GM19438 (cell line): ENCODE data around the gene MYLK2.

Experiments used
- ATAC-seq: cut with Tn5 transposase; IDR thresholded peaks from one replicate; pipeline ENCODE4 v1.9.1; 2021; ENCODE audit warnings: low read depth; ENCODE audit not compliant: unreplicated experiment

MYLK2 gene

DNA sequence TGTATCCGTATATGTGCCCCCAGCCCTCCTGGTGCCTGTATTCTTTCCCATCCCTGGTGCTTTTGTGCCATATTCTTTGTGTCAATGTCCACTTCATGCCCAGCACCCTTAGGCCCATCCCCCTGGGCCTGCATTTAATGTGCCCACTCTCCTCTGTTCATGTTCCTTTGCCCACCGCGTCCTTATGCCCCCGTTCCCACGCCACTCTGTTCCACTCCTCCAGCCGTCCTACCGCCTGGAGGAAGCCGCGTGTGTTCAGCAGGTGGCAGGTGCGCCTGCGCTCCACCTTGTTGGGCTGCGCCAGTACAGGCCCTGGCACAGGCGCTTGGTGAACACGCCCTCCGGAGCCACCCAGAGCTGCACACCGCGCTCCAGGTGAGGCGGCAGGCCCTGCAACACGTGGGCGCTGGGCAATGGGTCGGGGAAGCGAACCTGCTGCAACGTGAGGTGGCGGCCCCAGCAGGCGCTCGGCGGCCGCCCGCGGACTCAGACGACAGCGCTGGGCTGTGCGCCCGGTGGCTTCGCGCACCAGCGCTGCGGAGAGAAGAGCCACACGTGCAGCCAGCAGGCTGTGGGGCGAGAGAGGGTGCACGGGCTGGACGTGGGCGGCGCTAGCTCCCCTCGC lies 30.3 kb downstream of the MYLK2 start:
- no peak for ATAC-seq

DNA sequence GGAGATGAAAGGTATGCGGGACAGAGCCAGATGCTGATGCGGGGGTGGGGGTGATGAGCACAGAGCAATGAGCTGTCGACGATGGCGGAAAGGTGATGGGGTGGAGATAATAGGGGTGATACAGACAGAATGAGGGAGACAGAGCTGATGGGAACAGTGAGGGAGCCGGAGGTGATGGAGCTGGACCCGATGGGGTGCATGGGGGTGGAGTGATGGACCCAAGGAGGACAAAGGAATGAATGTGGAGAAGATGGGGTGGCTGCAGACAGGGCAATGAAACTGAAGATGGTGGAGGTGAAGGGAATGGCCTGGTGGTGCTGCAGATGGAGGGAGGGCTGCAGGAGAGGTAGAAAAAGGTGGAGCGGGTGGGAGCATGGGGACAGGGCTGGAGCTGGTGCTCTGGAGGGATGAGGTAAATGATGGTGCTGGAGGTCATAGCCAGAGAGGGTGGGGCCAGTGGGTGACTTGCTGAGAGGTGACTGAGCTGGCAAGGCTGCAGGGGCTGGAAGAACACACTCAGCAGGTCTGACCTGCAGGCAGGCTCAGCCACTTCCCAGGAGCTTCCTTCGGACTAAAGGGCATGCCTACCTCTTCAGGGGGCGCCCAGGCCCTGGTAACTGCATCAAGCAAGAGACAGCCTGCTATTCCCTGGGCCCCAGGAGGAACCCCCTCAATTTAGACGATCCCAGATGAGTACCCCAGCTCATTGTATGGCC lies 32.2 kb downstream of the MYLK2 start:
- ATAC-seq = no peak

DNA sequence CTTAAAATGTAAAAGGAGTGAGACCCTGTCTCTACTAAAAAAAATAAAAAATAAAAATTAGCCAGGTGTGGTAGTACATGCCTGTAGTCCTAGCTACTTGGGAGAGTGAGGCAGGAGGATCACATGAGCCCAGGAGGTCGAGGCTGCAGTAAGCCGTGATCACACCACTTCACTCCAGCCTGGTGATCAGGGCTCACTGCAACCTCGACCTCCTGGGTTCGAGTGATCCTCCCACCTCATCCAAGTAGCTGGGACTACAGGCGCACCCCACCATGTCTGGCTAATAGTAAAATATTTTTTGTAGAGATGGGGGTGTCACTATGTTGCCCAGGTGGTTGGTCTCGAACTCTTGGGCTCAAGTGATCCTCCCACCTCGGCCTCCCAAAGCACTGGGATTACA lies 34.3 kb downstream of the MYLK2 start:
- ATAC-seq = no peak

DNA sequence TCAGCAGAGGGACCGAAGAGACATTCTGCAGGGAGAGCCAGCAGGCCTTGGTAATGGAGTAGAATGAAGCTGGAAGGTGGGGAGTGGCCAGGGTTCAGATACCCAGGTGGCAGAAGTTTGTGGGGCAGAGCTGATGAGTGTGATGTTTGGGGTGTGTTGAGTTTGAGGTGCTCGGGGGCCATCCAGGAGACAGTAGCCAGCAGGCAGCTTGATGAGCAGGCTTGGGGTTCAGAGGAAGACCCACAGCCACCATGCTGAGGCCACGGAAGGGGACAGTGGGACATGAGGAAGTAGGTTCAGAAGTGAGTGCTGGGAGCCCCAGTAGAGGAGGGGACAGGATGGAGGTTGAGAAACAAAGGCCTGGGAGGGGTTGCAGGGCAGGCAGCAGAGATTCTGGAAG lies 37.4 kb downstream of the MYLK2 start:
- ATAC-seq = no peak

- peak; percentile 59 for ATAC-seq
Observed at GRCh38 chr20:31857861-31858759, 39.0 kb downstream of the MYLK2 start.

DNA sequence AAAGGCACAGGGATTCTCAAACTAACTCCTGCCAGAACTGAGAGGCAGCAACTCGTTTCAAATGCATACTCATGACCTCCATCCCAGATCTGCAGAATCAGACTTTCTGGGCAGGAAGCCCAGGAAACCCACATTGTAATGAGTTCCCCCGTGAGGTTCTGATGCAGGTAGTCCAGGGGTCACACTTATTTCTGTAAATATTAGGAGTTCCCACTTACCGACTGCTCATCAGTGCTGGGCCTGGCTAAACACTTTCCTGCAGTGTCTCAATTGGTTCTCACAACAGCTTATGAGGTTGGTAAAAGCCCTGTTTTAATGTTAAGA lies 39.6 kb downstream of the MYLK2 start:
- ATAC-seq = no peak

DNA sequence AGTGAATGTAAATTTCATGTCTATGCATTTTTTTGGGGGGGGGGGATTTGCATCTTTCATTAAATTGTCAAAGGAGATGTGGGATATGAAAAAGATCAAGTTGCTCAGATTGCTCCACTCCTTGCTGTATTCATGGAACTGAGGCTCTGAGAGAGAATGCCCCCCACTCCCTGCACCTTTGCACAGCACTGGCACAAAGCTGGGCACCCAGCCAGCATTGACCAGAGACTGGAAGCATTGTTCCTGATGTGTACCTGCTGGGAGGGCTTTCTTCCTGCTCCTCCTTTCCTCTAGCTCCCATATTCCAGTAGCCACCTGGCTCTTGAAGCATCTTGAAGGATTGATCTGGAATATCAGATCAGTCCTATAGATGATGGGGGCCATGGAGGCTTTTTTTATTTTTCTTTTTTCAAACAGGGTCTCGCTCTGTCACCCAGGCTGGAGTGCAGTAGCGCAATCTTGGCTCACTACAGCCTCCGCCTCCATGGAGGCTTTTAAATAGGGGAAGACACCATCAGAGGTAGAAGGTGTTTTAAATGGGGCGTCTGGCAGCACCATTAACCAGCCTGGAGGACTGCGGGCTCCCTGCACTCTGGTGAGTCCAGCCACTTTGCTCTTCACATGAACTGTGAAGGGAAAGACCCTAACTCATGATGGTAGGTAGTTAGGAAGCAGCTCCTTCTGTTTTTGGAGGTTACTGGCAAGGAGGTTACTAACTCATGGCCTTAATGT lies 40.3 kb downstream of the MYLK2 start:
- no peak for ATAC-seq

- ATAC-seq = no peak
Observed at GRCh38 chr20:31859998-31860380, 40.8 kb downstream of the MYLK2 start.

- no peak for ATAC-seq
Observed at GRCh38 chr20:31860390-31861134, 41.4 kb downstream of the MYLK2 start.

- ATAC-seq = no peak
Observed at GRCh38 chr20:31861135-31861384, 41.9 kb downstream of the MYLK2 start.

DNA sequence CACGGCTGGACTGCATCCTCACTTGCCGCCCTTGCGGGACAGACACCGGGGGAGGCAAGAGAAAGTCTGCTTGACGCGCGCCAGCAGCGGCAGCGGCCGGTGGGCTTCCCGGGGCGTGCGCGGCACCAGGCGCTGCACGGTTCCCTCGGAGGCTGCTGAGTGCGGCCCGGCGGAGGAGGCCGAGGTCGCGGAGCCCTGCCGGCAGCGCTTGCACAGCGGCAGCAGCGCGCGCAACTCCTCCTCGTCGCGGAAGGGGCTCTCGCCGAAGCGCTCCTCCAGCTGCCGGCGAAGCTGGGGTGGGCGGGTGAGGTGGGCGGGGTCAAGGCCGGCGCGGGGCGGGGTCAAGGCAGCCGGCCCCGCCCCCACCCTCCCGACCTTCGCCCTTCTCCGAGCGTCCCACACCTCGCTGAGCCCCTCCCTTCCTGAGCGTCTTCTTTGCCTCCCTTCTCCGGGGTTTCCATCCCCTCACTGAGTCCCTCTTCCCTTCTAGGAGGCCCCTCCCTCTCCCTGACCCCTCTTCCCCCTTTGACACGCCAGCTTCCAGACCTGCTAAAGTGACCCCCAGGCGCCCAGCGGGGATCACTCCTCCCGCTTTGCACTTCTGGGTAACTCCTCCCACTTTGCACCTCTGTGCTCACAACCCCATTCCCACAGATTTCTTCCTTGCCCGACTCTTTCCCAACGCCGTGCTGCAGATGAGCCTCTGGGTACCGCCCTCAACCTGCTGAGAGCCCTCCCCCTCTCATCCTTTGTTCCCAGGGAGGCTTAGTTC lies 42.4 kb downstream of the MYLK2 start:
- ATAC-seq = no peak

GRCh38 chr20:31862157-31862470 lies 43.0 kb downstream of the MYLK2 start:
- ATAC-seq = no peak

GRCh38 chr20:31862506-31862905 lies 43.4 kb downstream of the MYLK2 start:
- ATAC-seq = no peak

DNA sequence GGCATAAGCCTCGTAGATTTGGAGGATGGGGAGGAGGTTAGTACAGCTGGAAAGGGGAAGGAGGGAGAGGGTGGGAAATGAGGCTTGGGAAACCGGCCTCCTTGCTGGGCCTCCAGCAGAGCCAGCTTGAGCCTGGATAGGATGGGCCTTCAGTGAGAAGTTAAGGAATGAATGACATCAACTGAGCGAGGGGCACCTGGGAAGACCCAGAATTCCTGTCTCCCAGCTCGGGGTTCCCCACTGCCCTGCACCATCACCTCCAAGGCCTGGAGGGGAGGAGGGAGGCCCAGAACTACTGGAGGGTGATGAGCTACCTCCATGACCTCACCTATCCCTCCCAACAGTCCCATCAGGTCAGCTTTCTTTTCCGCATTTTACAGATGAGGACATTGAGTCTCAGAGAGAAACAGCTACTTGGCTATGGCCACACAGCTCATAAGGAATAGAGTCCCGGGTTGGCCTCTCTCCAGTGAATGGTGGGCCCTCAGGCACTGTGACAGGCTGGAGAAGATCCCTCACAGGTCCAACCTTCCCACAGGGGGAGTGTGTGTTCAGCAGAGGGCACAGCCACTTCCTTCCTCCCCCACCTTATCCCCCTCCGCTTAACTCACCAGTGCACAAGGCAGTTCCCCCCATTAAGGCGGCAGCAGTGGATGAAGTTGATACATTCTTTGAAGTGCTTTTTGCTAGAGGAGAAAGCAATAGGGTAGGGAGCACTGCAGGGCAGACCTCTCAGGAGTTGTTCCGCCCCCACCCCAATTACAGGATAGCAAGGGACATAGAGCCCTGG lies 44.3 kb downstream of the MYLK2 start:
- no peak for ATAC-seq

DNA sequence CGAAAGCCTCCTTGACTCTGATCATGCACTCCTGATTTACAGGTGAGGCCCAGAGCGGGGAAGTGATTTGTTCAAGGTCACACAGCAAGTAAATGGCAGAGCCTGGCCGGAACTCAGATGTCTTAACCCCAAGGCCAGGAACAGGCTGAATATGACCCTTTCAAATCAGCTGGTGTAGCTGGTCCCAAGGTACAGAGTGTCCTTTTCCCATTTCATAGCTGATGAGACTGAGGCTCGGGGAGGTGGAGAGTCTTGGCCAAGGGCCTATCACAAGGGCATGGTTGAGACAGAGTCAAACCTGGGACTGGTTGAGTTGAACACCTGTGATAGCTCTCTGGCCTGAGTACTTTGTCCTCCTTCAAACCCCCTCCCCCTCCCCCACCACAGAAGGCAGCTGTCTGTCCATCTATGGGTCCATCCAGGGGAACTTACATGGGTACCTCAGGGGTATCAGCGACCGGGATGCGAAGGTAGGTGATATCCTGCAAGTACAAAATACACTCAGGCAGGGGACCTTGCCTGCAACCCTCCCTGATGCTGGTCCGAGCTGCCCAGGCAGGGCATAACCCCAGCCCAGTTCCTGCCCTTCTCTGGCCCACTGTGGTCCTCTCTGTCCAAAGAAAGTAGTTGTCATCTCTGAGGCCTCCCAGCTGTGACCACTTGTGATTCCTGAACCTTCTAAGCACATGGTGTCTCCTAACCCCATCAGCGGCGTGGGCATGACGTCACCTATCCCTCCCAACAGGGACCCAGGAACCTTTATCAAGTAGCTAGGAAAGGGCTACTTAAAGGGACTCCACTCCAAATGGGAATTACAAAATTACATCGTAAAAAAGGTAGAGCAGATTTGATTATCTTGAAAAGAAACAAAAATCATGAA lies 45.6 kb downstream of the MYLK2 start:
- ATAC-seq = no peak

GRCh38 chr20:31866221-31866620 lies 47.1 kb downstream of the MYLK2 start:
- no peak for ATAC-seq

DNA sequence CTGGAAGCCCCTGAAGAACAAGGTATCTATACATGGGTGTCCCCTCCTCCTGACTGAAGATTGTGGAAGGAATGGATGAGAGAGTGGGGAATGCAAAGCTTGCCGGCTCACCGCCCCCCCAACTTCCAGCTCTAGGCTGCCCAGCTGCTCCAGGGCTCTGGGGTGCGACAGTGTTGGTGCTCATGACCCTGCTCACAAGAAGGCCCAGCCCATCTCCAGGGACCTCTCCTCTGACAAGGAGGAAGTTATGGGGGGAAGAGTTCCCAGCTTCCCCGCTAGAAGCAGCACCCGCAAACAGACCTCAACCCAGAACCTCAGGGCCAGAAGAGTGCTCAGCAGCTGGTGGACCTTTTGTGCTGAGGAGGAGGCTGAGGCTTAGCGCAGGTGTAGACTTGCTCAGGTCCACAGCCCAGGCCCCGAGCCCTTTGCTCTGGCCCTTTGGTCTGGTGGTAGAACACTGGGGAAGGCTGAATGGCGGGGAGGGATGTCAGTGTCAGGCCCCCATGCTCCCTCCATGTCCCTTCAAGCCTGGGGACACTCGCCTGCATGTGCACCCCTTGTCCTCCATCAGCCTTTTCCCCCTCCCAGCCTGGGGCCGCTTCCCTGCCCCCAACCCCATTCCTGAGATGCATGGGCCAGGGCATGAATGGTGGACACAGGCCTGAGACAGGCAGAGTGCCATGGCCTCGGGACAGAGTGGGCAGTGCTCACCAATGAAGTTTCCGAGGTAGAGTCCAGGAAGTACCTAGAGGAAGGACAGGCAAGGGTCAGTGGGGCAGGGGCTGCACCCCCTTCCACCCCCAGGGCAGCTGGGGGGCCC lies 49.9 kb downstream of the MYLK2 start:
- no peak for ATAC-seq

GRCh38 chr20:31869673-31869941 lies 50.5 kb downstream of the MYLK2 start:
- no peak for ATAC-seq
